ENCODE measurements around the gene SPAG5. TPM values are rescaled to one million over a fixed set of nuclear protein-coding genes. Genes with fewer than 3 reads are reported as not detected.
A peak's percentile ranks its signal among the peaks of the same experiment; 100 is the strongest.

The SPAG5 gene
- 10 to 100 TPM; 17.8 to 34.4 (median 23.2) TPM for polyA plus RNA-seq (ENCODE audit: insufficient read length in 10 of 10)
- long read RNA-seq, donor 1, full-length matches to known transcripts = 1 of 1 reads
- long read RNA-seq, donor 1, partial matches to known transcripts = 0 of 1 reads
- long read RNA-seq, donor 1, other reads (novel, unspliced or antisense) = 0 of 1 reads
- long read RNA-seq, donor 2 = 0 reads
- long read RNA-seq, donor 3 = 0 reads
- long read RNA-seq, donor 4 = 0 reads
- long read RNA-seq, donor 5, full-length matches to known transcripts = 1 of 1 reads
- long read RNA-seq, donor 5, partial matches to known transcripts = 0 of 1 reads
- long read RNA-seq, donor 5, other reads (novel, unspliced or antisense) = 0 of 1 reads
- long read RNA-seq, donor 6, partial matches to known transcripts = 0 of 2 reads
- long read RNA-seq, donor 6, other reads (novel, unspliced or antisense) = 0 of 2 reads
- long read RNA-seq, donor 7 = 0 reads
- long read RNA-seq, donor 8 = 0 reads
- long read RNA-seq, donor 9 = 0 reads

GRCh38 chr17:28598799-28599310 is at the start of gene SPAG5:
SPAG5 (minus strand) TSS chr17:28599025; CDS start chr17:28598946, 79 bp downstream.
- DNase-seq = peak; percentile 92 to 97 (median 94)

GRCh38 chr17:28646039-28646754 is 47.4 kb upstream of the SPAG5 start:
- DNase-seq = peak in 1 of 3 donors; percentile 12

- DNase-seq = no peak
Measured at GRCh38 chr17:28645576-28645939, 46.7 kb upstream of the SPAG5 start.

GRCh38 chr17:28644787-28645575 is 46.2 kb upstream of the SPAG5 start, which contains the start of gene BLTP2:
BLTP2 (minus strand) TSS chr17:28645158; CDS start chr17:28645056, 102 bp downstream.
- DNase-seq = peak; percentile 96 to 99 (median 97)

- peak in 2 of 3 donors; percentile 21 to 61 for DNase-seq
Measured at GRCh38 chr17:28643983-28644786, 45.4 kb upstream of the SPAG5 start.

GRCh38 chr17:28641579-28641978 is 42.8 kb upstream of the SPAG5 start:
- DNase-seq = no peak

GRCh38 chr17:28635506-28635905 is 36.7 kb upstream of the SPAG5 start:
- no peak for DNase-seq

GRCh38 chr17:28634206-28634865 is 35.5 kb upstream of the SPAG5 start:
- DNase-seq = no peak

GRCh38 chr17:28626818-28627217 is 28.0 kb upstream of the SPAG5 start:
- no peak for DNase-seq

GRCh38 chr17:28624148-28624547 is 25.3 kb upstream of the SPAG5 start:
- no peak for DNase-seq

GRCh38 chr17:28623696-28624095 is 24.9 kb upstream of the SPAG5 start:
- no peak for DNase-seq

GRCh38 chr17:28622186-28622585 is 23.4 kb upstream of the SPAG5 start:
- no peak for DNase-seq

- no peak for DNase-seq
Measured at GRCh38 chr17:28620010-28620409, 21.2 kb upstream of the SPAG5 start.

- no peak for DNase-seq
Measured at GRCh38 chr17:28618464-28618863, 19.6 kb upstream of the SPAG5 start.

GRCh38 chr17:28616281-28616680 is 17.5 kb upstream of the SPAG5 start:
- no peak for DNase-seq

- no peak for DNase-seq
Measured at GRCh38 chr17:28615260-28615940, 16.6 kb upstream of the SPAG5 start.

- DNase-seq = no peak
Measured at GRCh38 chr17:28613931-28614381, 15.1 kb upstream of the SPAG5 start, which contains the start of gene RSKR. RSKR (minus strand) TSS chr17:28614185; CDS start chr17:28614161, 24 bp downstream.

- peak; percentile 9 to 47 (median 34) for DNase-seq
Measured at GRCh38 chr17:28612936-28613872, 14.4 kb upstream of the SPAG5 start.
